NCI-H2196 treated with DMSO at 0.1 percent for 48 hours (cell line): ENCODE measurements around the gene PVALB.
A peak's percentile ranks its signal among the peaks of the same experiment; 100 is the strongest.
"Not testable (repeated sequence)": the region's sequence is repeated elsewhere in the genome, so short reads cannot be mapped to it uniquely, and the experiment has no call there.

Experiments used
- DNase-seq: peaks from one replicate; lab custom pipeline; 2025; ENCODE audit not compliant: unreplicated experiment; lab: John Stamatoyannopoulos, UW

PVALB gene

GRCh38 chr22:36758792-36759271 lies 58.0 kb downstream of the PVALB start:
- no peak for DNase-seq

GRCh38 chr22:36757668-36758211 lies 59.1 kb downstream of the PVALB start:
- peak; percentile 41 for DNase-seq

GRCh38 chr22:36756746-36757655 lies 59.8 kb downstream of the PVALB start:
- no peak for DNase-seq

GRCh38 chr22:36756031-36756430 lies 60.8 kb downstream of the PVALB start:
- DNase-seq: no peak

- no peak for DNase-seq
These were observed 61.5 kb downstream of the PVALB start for GRCh38 chr22:36755316-36755715.

- DNase-seq: not testable (repeated sequence)
These were observed 62.0 kb downstream of the PVALB start for GRCh38 chr22:36754881-36755280.

GRCh38 chr22:36753916-36754315 lies 62.9 kb downstream of the PVALB start:
- DNase-seq: no peak

- no peak for DNase-seq
These were observed 63.6 kb downstream of the PVALB start for GRCh38 chr22:36753120-36753802.
